A172 (cell line): ENCODE results near the gene PTGFR. TPM values are rescaled to one million over a fixed set of nuclear protein-coding genes. Genes with fewer than 3 reads are reported as not detected.

Experiments
- DNase-seq: peaks from one replicate; pipeline ENCODE4 v3.0.0-alpha.2; 2015; ENCODE audit warnings: low spot score
- total RNA-seq: library from RNA; depleted of rRNA; stranded (reverse); fragments of >200 nt; shearing (Covaris generic); gene quantifications from 2 replicates; pipeline ENCODE4 v1.2.3, GENCODE V29; 2014

The PTGFR gene
- total RNA-seq, 1 experiment from 2014 or later, result 11.0 TPM

GRCh38 chr1:78520216-78520615 lies 29.4 kb downstream of the PTGFR start:
- no peak for DNase-seq

- no peak for DNase-seq
These were observed 30.1 kb downstream of the PTGFR start for GRCh38 chr1:78520843-78521242.

- DNase-seq, result no peak
These were observed 31.4 kb downstream of the PTGFR start for GRCh38 chr1:78522136-78522535.

DNA sequence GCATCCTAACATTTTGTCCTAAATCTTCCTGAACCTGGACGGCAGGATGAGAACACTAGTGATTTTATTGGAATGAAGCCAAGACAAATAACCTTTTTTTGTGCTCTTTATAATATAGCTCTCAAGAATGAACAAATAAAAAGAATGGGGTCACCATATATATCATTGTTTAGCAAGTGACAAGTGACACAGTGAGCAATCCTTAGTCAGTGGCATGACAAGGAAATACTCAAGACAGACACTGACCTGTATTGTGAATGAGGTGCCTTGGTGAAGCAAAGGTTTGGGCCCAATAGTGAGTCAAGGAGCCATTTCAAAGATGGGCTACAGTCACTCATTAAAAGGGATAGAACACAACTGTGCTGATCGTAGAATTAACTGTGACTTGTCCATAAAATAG lies 35.7 kb downstream of the PTGFR start:
- no peak for DNase-seq

DNA sequence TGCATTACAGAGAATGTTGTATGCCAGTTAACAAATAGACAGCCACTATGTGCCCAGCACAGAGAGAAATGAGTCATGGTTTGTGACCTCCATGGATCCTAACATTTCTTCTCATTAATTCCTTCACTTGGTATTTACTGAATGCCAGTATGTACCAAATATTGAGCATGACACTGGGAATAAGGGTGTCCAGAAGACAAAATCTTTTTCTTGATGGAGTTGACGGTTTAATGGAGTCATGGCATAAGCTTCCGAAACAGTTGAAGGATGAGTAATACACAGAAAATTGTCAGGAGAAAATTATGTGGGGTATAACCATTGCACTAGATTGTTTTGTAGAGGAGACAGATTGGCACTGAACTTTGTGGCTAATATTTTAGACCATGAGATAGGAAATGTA lies 36.9 kb downstream of the PTGFR start:
- no peak for DNase-seq

DNA sequence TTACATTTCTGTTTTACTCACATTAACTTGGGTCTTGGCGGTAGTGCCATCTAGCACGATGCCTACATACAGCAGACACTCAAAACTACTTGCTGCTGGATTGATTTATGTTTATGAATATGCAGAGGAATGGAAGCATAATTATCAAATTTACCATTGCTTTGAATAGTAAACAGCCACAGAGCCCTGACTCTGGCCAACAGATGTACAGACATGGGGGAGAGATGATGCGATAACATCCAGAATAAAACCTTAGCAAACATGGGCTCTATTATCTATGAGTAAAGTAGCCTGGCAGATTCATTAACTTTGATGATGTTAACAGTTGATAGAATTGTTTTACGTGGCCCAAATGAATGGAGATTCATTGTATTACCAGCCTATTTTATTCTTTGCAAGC lies 42.8 kb downstream of the PTGFR start:
- DNase-seq, result no peak

DNA sequence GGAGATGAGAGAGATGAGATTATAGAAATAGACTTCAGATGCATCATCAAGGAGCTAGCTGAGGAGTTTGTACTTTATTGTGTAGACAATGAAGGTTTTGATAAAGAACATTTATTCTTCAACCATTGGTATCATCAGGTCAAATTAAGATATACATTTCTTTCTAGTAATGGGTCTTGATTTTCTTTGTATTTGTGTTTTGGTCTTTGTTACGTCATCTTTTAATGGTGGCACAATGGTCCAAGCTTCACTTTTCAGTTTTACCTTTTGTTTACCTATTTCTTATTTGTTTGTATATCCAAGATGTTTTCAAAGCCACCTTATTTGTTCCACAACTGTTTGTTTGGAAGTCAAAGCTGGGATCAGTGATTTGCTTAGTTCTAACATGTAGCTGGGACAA lies 44.5 kb downstream of the PTGFR start:
- DNase-seq, result no peak

- DNase-seq, result no peak
These were observed 45.7 kb downstream of the PTGFR start for GRCh38 chr1:78536427-78536826.

DNA sequence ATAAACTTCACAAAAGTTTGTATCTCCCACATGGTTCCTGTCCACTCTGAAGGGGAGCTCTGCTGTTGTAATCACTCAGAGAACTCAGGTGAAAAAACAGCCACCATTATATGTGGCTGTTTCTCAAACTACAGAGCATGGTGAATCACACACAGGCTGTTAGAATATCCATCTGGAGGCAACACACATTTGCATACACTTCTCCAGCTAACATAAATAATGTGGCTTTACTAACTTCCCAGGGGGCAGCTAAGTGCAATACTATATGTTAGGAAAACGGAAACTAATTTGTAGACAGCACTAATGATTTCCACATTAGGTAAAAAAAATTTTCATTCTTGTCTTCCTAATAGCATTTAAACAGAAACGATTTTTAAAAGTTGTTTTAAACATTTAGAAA lies 49.3 kb downstream of the PTGFR start:
- DNase-seq, result no peak

GRCh38 chr1:78541479-78541878 lies 50.7 kb downstream of the PTGFR start:
- no peak for DNase-seq

- no peak for DNase-seq
These were observed 53.3 kb downstream of the PTGFR start for GRCh38 chr1:78543941-78544643.

GRCh38 chr1:78547081-78547480 lies 56.3 kb downstream of the PTGFR start:
- no peak for DNase-seq

DNA sequence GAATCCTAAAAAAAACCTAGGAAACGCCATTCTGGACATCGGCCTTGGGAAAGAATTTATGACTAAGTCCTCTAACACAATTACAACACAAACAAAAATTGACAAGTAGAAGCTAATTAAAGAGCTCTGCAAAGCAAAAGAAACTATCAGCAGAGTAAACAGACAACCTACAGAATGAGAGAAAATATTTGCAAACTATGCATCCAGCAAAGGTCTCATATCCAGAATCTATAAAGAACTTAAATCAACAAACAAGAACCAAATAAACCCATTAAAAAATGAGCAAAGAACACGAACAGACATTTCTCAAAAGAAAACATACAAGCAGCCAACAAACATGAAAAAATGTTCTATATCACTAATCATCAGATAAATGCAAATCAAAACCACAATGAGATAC lies 58.6 kb downstream of the PTGFR start:
- DNase-seq, result no peak

- no peak for DNase-seq
These were observed 59.1 kb downstream of the PTGFR start for GRCh38 chr1:78549891-78550290.

GRCh38 chr1:78553859-78554258 lies 63.1 kb downstream of the PTGFR start:
- DNase-seq, result no peak

DNA sequence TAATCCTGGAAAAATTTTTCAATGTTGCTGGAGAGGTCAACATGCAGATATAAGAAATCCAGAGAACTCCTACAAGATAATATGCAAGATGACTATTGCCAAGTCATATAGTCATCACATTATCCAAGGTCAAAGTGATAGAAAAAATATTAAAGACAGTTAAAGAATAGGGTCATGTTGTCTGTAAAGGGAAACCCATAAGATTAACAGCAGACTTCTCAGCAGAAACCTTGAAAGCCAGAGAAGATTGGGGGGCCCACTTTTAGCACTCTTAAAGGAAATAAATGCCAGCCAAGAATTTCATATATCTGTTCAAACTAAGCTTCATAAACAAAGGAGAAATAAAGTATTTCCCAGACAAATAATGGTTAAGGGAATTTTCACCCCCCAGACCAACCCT lies 64.1 kb downstream of the PTGFR start:
- no peak for DNase-seq

DNA sequence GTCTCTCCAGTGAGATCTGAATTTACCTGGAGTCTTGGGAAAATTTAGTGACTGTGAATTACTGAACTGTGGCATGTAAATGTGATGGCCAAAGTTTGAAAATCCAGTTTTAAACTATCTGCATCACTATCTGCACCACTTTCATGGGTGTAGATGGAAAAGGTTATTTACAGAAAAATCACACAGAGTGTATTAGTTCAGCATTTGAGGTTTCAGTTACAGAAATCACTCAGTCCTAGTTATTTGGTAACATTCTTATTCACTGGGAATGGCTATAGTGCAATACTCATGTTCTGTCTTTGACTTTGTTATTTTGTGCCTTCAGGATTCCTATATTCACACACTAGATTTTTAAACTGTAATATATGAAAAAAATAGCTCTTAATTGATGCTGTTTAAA lies 68.9 kb downstream of the PTGFR start:
- DNase-seq, result no peak

DNA sequence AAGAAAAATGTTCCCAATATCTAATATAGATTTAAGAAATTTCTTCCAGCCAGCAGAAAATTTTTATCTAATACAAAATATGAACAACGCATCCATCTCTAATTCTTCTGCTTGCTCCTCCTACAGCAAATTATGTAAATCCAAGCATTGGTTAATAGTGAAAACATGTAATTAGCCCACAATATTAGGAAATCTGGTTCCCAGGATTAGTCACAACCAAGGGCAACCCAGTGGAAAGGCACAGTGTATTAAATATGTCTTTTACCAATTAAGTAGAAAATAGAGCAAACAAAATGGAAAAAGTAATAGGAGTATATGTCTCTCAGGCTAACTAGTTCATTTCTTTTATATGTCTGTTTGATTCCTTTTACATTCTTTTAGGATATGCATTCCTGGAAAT lies 70.0 kb downstream of the PTGFR start:
- no peak for DNase-seq

GRCh38 chr1:78561856-78562255 lies 71.1 kb downstream of the PTGFR start:
- no peak for DNase-seq

DNA sequence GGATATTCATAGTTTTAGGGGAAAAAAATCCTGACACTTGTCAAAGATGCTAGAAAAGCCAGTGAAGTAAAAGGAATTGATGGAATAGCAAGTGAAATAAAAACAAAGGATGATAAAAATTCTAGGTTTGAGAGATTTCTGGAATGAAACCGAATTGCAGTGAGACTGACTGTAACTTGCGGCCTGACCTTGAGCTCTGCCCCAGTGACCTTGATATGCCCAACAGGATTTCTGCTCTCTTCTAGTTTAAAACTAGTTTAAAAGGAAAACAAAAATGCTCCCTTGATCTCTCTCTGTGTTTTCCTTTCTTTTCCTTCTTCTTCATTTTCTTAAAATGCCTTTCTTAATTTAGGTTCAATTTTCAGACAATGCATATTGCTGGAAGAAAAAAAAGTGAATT lies 74.6 kb downstream of the PTGFR start:
- DNase-seq, result no peak

- DNase-seq, result no peak
These were observed 79.8 kb downstream of the PTGFR start for GRCh38 chr1:78570539-78570938.

DNA sequence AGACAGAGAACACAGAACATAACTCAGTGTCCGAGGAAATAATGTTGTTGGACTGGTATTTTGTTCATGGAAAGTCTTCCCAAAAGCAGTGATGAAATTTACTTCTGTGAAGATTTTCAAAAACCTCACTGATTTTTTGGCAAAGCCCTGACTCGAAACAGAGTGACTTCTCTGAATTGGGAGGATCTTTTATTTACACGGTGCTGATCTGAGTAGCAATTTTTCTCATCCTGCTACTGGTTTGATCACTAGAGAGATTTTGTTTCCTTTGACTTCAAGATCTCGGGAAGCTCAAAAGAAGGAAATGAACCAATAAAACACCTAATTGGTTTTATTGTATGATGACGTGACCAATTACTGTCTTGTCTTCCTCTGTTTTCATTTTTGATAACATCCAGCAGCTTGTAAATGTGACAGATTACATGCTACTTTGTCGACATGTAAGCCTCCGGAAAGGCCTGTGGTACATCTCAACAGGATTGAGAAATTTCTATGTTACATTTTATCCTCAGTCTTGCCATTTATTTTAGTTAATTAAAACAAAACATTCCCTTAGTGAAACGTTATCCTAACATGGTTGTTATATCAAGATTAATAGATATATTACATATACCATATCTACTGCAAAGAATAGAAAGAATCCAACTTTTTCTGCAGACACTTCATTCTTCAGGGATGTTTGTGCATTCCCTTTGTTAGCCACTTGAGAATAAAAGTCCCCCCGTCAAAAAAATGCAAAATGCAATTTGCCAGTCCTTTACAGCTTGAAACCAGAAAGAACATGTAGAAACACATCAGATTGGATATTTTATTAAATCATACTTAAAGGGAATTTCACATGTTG lies 86.7 kb downstream of the PTGFR start:
- no peak for DNase-seq

DNA sequence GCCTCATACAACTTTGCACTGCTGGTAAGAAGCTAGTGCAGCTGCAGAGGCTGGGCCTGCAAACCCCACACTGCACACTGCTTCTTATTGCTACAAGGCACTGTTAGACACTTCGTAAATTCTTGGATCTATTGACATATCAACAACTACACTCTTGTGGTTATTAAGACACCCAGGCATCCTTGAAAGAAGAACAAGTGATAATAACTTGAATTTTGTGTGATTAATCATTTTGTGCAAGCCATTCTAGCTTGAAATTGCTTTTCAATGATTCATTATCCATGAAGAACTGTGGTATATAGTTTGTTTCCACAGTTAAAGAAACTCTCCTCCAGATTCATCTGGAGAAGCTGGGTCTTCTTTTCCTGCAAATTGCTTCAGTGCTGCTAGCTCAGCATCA lies 95.8 kb downstream of the PTGFR start:
- DNase-seq, result no peak
